Ovary (tissue), 9 donors: ENCODE data around the gene SIN3A. TPM values are rescaled to one million over a fixed set of nuclear protein-coding genes. Genes with fewer than 3 reads are reported as not detected.

Source experiments
- DNase-seq, 5 donors: peaks; one replicate each; pipeline ENCODE4 v3.0.0-alpha.2; 2019 to 2020
- H3K27ac ChIP-seq, 2 donors: fragments of 200-600 bp; one replicate each; pipeline versions ENCODE4 v1.5.1 to v1.8.0; 2019 to 2022
- H3K27me3 ChIP-seq: fragments of 200-600 bp; one replicate; pipeline ENCODE4 v1.8.0; 2022
- H3K36me3 ChIP-seq: fragments of 200-600 bp; sonication (generic); one replicate; pipeline ENCODE4 v1.5.1; 2019
- H3K4me1 ChIP-seq: one replicate; pipeline ENCODE4 v1.8.1; 2013; ENCODE audit warnings: mild to moderate bottlenecking, moderate library complexity; ENCODE audit not compliant: insufficient read depth
- H3K4me3 ChIP-seq: fragments of 200-600 bp; sonication (generic); one replicate; pipeline ENCODE4 v1.5.1; 2017
- H3K9me3 ChIP-seq, 2 donors: fragments of 200-600 bp in 1 of 2; sonication (generic) in 1 of 2; one replicate each; pipeline versions ENCODE4 v1.5.1 to v1.8.1; 2013 to 2019; ENCODE audit warnings: mild to moderate bottlenecking in 1 of 2, moderate library complexity in 1 of 2
- CTCF ChIP-seq, 3 donors: fragments of 450-650 bp in 2 of 3; fragments of 200-600 bp in 1 of 3; IDR thresholded peaks; one replicate each; pipeline versions ENCODE4 v1.5.1 to v1.8.0; 2016 to 2022; ENCODE audit warnings: antibody characterized with exemption in 3 of 3, mild to moderate bottlenecking in 1 of 3
- EP300 ChIP-seq: sonication (generic); formaldehyde crosslinking; IDR thresholded peaks from one replicate; pipeline ENCODE4 v1.6.1; 2017; ENCODE audit warnings: antibody characterized with exemption
- POLR2A ChIP-seq: fragments of 450-650 bp; IDR thresholded peaks from one replicate; pipeline ENCODE4 v1.6.1; 2017; ENCODE audit warnings: antibody characterized with exemption, mild to moderate bottlenecking, moderate library complexity
- WGBS, 3 donors: extraction: QIAGEN DNeasy Blood & Tissue Kit in 1 of 3; methylation state at CpG; one replicate each; pipeline versions ENCODE4 v1.1.5 to v1.1.7; 2013 to 2017; 5-methylcytosine and 5-hydroxymethylcytosine counted together
- intact Hi-C, 4 donors: fragments of 100-400 bp; cut with DNase I; formaldehyde crosslinking; loops; one replicate each; pipeline versions ENCODE4 v1.11.0 to v1.15.1; 2022 to 2023
- polyA plus RNA-seq, 2 donors: library from polyadenylated mRNA; stranded (reverse); fragments of 200-250 nt in 1 of 2; fragments of 350-450 nt in 1 of 2; fragmentation: Illumina TruSeq in 1 of 2; extraction: RNeasy Lipid Tissue Mini Kit (QIAGEN cat#74804) in 1 of 2; gene quantifications; one replicate each; pipeline ENCODE4 v1.2.3, GENCODE V29; 2013 to 2014
- total RNA-seq, 7 donors: library from RNA; depleted of rRNA in 2 of 7; stranded (reverse); fragments of >200 nt in 2 of 7; fragmentation: NEBNext Ultra II Directional in 3 of 7; extraction: Animal tissue kit (Norgen Biotek cat#: 25700) in 3 of 7; gene quantifications; one replicate each; pipeline versions ENCODE4 v1.1.0 to v1.2.4, GENCODE V29; 2016 to 2023
- donor health status: DM: no; HTN: no; CAD: no; lungs with moderate emphysema.
- donor health status: DM: no; HTN: no; CAD: no.
- donor health status: Bipolar disorder and iron deficiency.
- donor health status: DM: yes; HTN: yes; CAD: no.
- donor health status: DM: no; HTN: no; CAD: no.
- donor health status: DM: yes; HTN: yes; CAD: no.

The SIN3A gene
- total and polyA plus RNA-seq, 9 donors: 29.3 to 115 (median 88.5) TPM

- WGBS, 3 donors: 88 to 89% (median 89%) methylated on average over 17 of the region's 17 CpGs
- H3K4me3 ChIP-seq: no peak overlapping the region
- H3K27me3 ChIP-seq: no peaks in the 10 kb centered on the region
- TF ChIP-seq POLR2A (no peak), EP300 (no peak), CTCF (IDR thresholded peaks at IDR 0.05) (no peak)
- DNase-seq: peak in 1 of 5 donors; percentile 17
- no peaks in the 10 kb centered on the region for H3K4me1 ChIP-seq
- no peak overlapping the region for H3K27ac ChIP-seq
- H3K36me3 ChIP-seq: no peaks in the 10 kb centered on the region
- intact Hi-C loops: no loop called here
- no peaks in the 10 kb centered on the region for H3K9me3 ChIP-seq
Measured at GRCh38 chr15:75357976-75358673, 93.4 kb downstream of the SIN3A start.

DNA sequence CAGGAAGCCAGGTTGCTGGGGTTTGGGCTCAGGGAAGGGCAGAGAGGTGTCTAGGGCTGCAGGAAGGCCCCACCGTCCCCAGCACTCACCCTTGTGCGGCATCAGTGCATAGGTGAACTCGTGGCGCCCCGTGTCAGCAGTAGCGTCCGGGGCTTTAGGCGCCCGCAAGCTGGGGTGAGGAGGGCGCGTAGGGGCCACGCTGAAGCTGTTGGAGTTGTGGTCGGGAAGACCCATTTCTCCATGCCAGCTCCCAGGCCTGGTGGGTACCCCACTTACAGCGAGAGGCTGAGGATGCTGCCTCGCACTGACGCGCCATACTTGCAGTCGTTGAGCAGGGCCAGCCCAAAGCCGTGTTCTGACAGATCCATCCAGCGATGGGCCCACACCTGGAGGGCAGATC lies 95.0 kb downstream of the SIN3A start:
- TF ChIP-seq CTCF (IDR thresholded peaks at IDR 0.05): no peak
- Histone ChIP-seq H3K4me3 (no peak overlapping the region), H3K4me1 (no peaks in the 10 kb centered on the region), H3K36me3 (no peaks in the 10 kb centered on the region), H3K27ac (no peak overlapping the region), H3K9me3 (no peaks in the 10 kb centered on the region), H3K27me3 (no peaks in the 10 kb centered on the region)
- 92 to 94% (median 92%) methylated on average over 20 of the region's 20 CpGs for WGBS, 3 donors
- intact Hi-C loops: no loop called here
- DNase-seq: peak in 2 of 5 donors; percentile 19

GRCh38 chr15:75356006-75356405 lies 95.5 kb downstream of the SIN3A start:
- no peaks in the 10 kb centered on the region for H3K4me1 ChIP-seq
- no peak overlapping the region for H3K27ac ChIP-seq
- no peaks in the 10 kb centered on the region for H3K27me3 ChIP-seq
- 77 to 79% (median 78%) methylated on average over 28 of the region's 28 CpGs for WGBS, 3 donors
- intact Hi-C loops: no loop called here
- TF ChIP-seq CTCF (IDR thresholded peaks at IDR 0.05): no peak
- no peak overlapping the region for H3K4me3 ChIP-seq
- peak in 2 of 5 donors; percentile 18 to 19 for DNase-seq
- H3K9me3 ChIP-seq: no peaks in the 10 kb centered on the region
- H3K36me3 ChIP-seq: no peaks in the 10 kb centered on the region

DNA sequence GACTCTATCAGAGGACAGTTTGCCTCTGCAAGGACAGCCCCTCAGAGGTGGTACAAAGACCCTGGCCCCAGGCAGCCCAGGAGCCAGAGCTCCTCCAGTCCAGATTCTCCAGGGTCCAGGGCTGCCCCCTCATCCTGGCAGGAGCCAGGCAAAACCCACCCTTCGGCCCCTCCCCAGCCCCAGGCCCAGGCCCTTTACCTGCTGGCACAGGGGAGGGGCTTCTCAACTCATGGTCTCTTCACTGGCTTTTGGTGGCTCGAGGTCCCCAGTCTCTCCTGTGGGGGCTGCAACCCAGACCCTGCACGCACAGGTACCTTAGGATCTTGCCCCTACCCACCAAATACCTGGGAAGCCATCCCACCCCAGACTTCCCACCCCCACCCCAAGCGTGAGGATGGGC lies 96.1 kb downstream of the SIN3A start:
- WGBS, 3 donors: 91 to 92% (median 92%) methylated on average over 4 of the region's 4 CpGs
- no peak for TF ChIP-seq EP300
- no peak for TF ChIP-seq POLR2A
- TF ChIP-seq CTCF (IDR thresholded peaks at IDR 0.05): no peak
- Histone ChIP-seq H3K27ac (no peak overlapping the region), H3K4me1 (no peaks in the 10 kb centered on the region), H3K4me3 (no peak overlapping the region), H3K36me3 (no peaks in the 10 kb centered on the region), H3K27me3 (no peaks in the 10 kb centered on the region), H3K9me3 (no peaks in the 10 kb centered on the region)
- DNase-seq: peak in 2 of 5 donors; percentile 11
- intact Hi-C loops: no loop called here
